ENCODE data around the gene RAE1. TPM values are rescaled to one million over a fixed set of nuclear protein-coding genes. Genes with fewer than 3 reads are reported as not detected.

The RAE1 gene
- total RNA-seq, 1 experiment from 2014 or later = 183 TPM

- no peak overlapping the region for H2AFZ ChIP-seq (ENCODE audit: low read length)
- no peak overlapping the region for H3K4me3 ChIP-seq (ENCODE audit: low read length)
- no peak overlapping the region for H3K4me2 ChIP-seq (ENCODE audit: low read length)
- H3K9me2 ChIP-seq (replicated peaks; ENCODE audit: low read length) = no peaks in the 10 kb centered on the region
- H3K36me3 ChIP-seq (ENCODE audit: low read depth, low read length) = peaks cover 40% of the 10 kb centered on the region
- CTCF ChIA-PET = interaction anchor here (0.7 kb wide), 1 partner anchor 1074 kb away, joined by 5 read pairs; no protein-coding TSS in a partner anchor
- TF ChIP-seq EZH2phosphoT487 (IDR thresholded peaks at IDR 0.05; ENCODE audit: borderline replicate concordance, low read length) (no peak), EZH2 (IDR thresholded peaks at IDR 0.05; ENCODE audit: low read length, unreplicated experiment) (no peak)
- TF ChIP-seq, protein P1, sequence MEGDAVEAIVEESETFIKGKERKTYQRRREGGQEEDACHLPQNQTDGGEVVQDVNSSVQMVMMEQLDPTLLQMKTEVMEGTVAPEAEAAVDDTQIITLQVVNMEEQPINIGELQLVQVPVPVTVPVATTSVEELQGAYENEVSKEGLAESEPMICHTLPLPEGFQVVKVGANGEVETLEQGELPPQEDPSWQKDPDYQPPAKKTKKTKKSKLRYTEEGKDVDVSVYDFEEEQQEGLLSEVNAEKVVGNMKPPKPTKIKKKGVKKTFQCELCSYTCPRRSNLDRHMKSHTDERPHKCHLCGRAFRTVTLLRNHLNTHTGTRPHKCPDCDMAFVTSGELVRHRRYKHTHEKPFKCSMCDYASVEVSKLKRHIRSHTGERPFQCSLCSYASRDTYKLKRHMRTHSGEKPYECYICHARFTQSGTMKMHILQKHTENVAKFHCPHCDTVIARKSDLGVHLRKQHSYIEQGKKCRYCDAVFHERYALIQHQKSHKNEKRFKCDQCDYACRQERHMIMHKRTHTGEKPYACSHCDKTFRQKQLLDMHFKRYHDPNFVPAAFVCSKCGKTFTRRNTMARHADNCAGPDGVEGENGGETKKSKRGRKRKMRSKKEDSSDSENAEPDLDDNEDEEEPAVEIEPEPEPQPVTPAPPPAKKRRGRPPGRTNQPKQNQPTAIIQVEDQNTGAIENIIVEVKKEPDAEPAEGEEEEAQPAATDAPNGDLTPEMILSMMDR (conservative IDR thresholded peaks at IDR 0.05; ENCODE audit: low read depth, low read length) = no peak
- H3K79me2 ChIP-seq (ENCODE audit: low read length) = no peaks in the 10 kb centered on the region
- POLR2A ChIA-PET (ENCODE audit: unreplicated experiment) = no interaction called here
- no peak overlapping the region for H3K9ac ChIP-seq (ENCODE audit: low read length)
- no peaks in the 10 kb centered on the region for H3F3A ChIP-seq (ENCODE audit: low read length, unreplicated experiment)
- no peaks in the 10 kb centered on the region for H3K4me1 ChIP-seq (ENCODE audit: insufficient read depth, low read length)
- ATAC-seq = no peak
- no peak for DNase-seq
- BruUV-seq (replicated peaks) = no TSS peak
- H3K27ac ChIP-seq (ENCODE audit: low read length) = no peak overlapping the region
- H3K27me3 ChIP-seq (ENCODE audit: low read length) = no peaks in the 10 kb centered on the region
- H3K9me3 ChIP-seq (ENCODE audit: low read length) = no peaks in the 10 kb centered on the region
- H4K20me1 ChIP-seq (ENCODE audit: low read length) = no peaks in the 10 kb centered on the region
- intact Hi-C loops (cut with micrococcal nuclease) = no loop called here
These were observed 28.2 kb downstream of the RAE1 start for GRCh38 chr20:57379263-57379647.

GRCh38 chr20:57380081-57380750, 29.2 kb downstream of the RAE1 start:
- CTCF ChIA-PET = no interaction called here

More at GRCh38 chr20:57380081-57380750, 29.2 kb downstream of the RAE1 start:
- Histone ChIP-seq H3K9me2 (replicated peaks; ENCODE audit: low read length) (no peaks in the 10 kb centered on the region), H3K27me3 (ENCODE audit: low read length) (no peaks in the 10 kb centered on the region), H3K9me3 (ENCODE audit: low read length) (no peaks in the 10 kb centered on the region), H3F3A (ENCODE audit: low read length, unreplicated experiment) (no peaks in the 10 kb centered on the region), H3K36me3 (ENCODE audit: low read depth, low read length) (peaks cover 33% of the 10 kb centered on the region), H2AFZ (ENCODE audit: low read length) (no peak overlapping the region), H4K20me1 (ENCODE audit: low read length) (no peaks in the 10 kb centered on the region), H3K9ac (ENCODE audit: low read length) (no peak overlapping the region), H3K79me2 (ENCODE audit: low read length) (no peaks in the 10 kb centered on the region), H3K4me1 (ENCODE audit: insufficient read depth, low read length) (no peaks in the 10 kb centered on the region), H3K4me3 (ENCODE audit: low read length) (no peak overlapping the region), H3K4me2 (ENCODE audit: low read length) (no peak overlapping the region), H3K27ac (ENCODE audit: low read length) (no peak overlapping the region)
- TF ChIP-seq, protein P1 (conservative IDR thresholded peaks at IDR 0.05; ENCODE audit: low read depth, low read length) = no peak
- TF ChIP-seq EZH2phosphoT487 (IDR thresholded peaks at IDR 0.05; ENCODE audit: borderline replicate concordance, low read length) = no peak
- no peak for TF ChIP-seq EZH2 (IDR thresholded peaks at IDR 0.05; ENCODE audit: low read length, unreplicated experiment)
- ATAC-seq (no peak), DNase-seq (no peak)
- intact Hi-C loops (cut with micrococcal nuclease) = loop anchor here (5.0 kb wide), 1 partner anchor 212 kb away; no protein-coding TSS in a partner anchor
- POLR2A ChIA-PET (ENCODE audit: unreplicated experiment) = no interaction called here
- no TSS peak for BruUV-seq (replicated peaks)

Data from PC-3 (cell line).